Kidney glomerular epithelial cell (primary cell): ENCODE results near the gene ZNF469.

Experiments used
- DNase-seq: peaks from one replicate; lab custom pipeline; 2025; lab: John Stamatoyannopoulos, UW

ZNF469 gene

GRCh38 chr16:88382491-88383400 is at the start of gene ZNF469:
Gene ZNF469 (plus strand): TSS chr16:88382959. CDS start chr16:88427471, 44,512 bp downstream.
- peak; percentile 3 for DNase-seq

GRCh38 chr16:88333848-88334777 is 48.6 kb upstream of the ZNF469 start:
- DNase-seq = no peak

GRCh38 chr16:88334778-88335720 is 47.7 kb upstream of the ZNF469 start:
- no peak for DNase-seq

GRCh38 chr16:88337021-88337420 is 45.7 kb upstream of the ZNF469 start:
- DNase-seq = no peak

- DNase-seq = no peak
Measured at GRCh38 chr16:88337538-88337937, 45.2 kb upstream of the ZNF469 start.

GRCh38 chr16:88338111-88338510 is 44.6 kb upstream of the ZNF469 start:
- no peak for DNase-seq

GRCh38 chr16:88338896-88339295 is 43.9 kb upstream of the ZNF469 start:
- no peak for DNase-seq

GRCh38 chr16:88339930-88340754 is 42.6 kb upstream of the ZNF469 start:
- DNase-seq = peak; percentile 38

GRCh38 chr16:88340755-88341150 is 42.0 kb upstream of the ZNF469 start:
- no peak for DNase-seq

- DNase-seq = no peak
Measured at GRCh38 chr16:88341551-88342290, 41.0 kb upstream of the ZNF469 start.

- no peak for DNase-seq
Measured at GRCh38 chr16:88342491-88342890, 40.3 kb upstream of the ZNF469 start.

- no peak for DNase-seq
Measured at GRCh38 chr16:88343271-88343791, 39.4 kb upstream of the ZNF469 start.

- DNase-seq = no peak
Measured at GRCh38 chr16:88344411-88345030, 38.2 kb upstream of the ZNF469 start.

- DNase-seq = no peak
Measured at GRCh38 chr16:88345031-88345720, 37.6 kb upstream of the ZNF469 start.

GRCh38 chr16:88345721-88346560 is 36.8 kb upstream of the ZNF469 start:
- DNase-seq = no peak

- DNase-seq = no peak
Measured at GRCh38 chr16:88346680-88347505, 35.9 kb upstream of the ZNF469 start.
